ENCODE measurements around the gene TBCE.

DNA sequence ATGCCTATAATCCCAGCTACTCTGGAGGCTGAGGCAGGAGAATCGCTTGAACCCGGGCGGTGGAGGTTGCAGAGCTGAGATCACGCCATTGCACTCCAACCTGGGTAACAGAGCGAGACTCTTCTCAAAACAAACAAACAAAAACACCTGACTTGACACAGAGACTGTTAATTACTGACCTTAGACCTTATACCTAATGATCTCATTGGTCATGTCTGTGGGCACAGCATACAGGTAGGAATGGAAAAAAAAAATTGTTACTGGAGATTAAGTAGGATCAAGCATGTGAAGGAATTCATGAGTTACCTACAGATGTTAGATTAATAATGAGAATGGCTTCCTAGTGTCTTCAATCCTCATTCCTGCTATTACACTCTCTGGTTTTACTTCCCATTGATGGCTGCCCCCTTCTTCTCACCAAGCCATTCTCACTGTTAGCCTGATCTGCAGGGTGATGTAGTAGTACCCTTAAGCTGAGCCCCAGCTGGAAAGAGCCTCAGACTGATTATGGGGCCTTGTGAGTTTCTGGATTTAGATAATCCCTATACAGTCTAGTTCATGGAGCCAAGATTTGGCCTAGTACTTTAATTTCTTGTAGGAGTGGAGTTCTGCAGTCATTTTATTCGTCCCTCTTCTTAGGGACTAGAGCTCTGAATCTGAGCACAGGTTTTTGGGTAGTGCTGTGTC, 8.8 kb downstream of the TBCE start:
- TF ChIP-seq, protein P1, sequence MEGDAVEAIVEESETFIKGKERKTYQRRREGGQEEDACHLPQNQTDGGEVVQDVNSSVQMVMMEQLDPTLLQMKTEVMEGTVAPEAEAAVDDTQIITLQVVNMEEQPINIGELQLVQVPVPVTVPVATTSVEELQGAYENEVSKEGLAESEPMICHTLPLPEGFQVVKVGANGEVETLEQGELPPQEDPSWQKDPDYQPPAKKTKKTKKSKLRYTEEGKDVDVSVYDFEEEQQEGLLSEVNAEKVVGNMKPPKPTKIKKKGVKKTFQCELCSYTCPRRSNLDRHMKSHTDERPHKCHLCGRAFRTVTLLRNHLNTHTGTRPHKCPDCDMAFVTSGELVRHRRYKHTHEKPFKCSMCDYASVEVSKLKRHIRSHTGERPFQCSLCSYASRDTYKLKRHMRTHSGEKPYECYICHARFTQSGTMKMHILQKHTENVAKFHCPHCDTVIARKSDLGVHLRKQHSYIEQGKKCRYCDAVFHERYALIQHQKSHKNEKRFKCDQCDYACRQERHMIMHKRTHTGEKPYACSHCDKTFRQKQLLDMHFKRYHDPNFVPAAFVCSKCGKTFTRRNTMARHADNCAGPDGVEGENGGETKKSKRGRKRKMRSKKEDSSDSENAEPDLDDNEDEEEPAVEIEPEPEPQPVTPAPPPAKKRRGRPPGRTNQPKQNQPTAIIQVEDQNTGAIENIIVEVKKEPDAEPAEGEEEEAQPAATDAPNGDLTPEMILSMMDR (IDR thresholded peaks at IDR 0.05), result no peak
- no peak for TF ChIP-seq ZFX (IDR thresholded peaks at IDR 0.05; ENCODE audit: borderline replicate concordance)

Data from 22Rv1 (cell line).